HG02970 (cell line): ENCODE results near the gene COL24A1.
A peak's percentile ranks its signal among the peaks of the same experiment; 100 is the strongest.
"Not testable (repeated sequence)": the region's sequence is repeated elsewhere in the genome, so short reads cannot be mapped to it uniquely, and the experiment has no call there.

Experiments used
- ATAC-seq: cut with Tn5 transposase; IDR thresholded peaks from one replicate; pipeline ENCODE4 v1.9.1; 2021; ENCODE audit warnings: mild to moderate bottlenecking, moderate library complexity, moderate number of reproducible peaks; ENCODE audit not compliant: unreplicated experiment, low FRiP score

COL24A1 gene

DNA sequence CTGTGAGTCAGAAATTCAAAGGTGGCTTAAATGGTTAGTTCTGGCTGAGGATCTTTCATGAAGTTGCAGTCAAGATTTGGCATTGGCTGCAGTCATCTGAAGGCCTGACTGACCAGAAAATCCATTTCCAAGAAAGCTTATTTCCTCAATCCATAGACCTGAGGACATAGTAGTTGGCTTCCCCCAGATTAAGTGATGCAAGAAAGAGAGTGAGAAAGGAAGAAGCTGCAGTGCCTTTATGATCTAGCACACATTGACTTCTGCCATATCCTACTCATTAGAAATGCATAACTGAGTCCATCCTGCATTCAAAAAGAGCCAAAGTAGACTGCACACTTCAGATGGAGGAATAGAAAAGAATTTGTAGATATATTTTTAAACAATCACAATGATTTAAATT lies 222.6 kb downstream of the COL24A1 start:
- ATAC-seq = no peak

DNA sequence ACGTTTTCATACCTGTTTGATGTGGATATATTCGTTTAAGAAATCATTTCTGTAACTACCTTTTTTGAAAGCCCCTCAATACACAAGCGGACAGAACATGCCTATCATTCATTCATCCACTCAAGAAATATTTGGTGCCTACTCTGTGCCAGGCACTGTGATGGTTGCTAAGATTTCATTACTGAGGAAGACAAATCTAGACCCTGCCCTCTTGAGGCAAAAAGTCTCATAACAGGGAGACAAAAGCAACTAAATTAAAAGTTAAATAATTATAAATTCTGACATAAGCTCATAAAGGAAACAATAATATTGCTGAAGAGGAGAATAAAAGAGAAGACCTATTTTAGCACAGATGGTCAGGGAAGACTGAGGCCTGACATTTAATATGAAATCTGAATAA lies 244.8 kb downstream of the COL24A1 start:
- ATAC-seq = no peak

DNA sequence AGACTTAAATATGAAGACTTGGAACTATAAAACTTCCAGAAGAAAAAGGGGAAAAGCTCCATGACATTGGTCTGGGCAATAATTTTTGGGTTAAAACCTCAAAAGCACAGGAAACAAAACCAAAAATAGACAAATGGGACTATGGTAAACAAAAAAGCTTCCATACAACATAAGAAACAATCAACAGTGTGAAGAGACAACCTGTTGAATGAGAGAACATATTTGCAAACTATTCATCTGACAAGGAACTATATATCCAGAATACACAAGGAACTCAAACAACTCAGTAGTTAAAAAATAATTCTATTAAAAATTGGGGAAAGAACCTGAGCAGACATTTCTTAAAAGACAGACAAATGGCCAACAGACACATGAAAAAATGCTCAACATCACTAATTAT lies 255.7 kb downstream of the COL24A1 start:
- no peak for ATAC-seq

DNA sequence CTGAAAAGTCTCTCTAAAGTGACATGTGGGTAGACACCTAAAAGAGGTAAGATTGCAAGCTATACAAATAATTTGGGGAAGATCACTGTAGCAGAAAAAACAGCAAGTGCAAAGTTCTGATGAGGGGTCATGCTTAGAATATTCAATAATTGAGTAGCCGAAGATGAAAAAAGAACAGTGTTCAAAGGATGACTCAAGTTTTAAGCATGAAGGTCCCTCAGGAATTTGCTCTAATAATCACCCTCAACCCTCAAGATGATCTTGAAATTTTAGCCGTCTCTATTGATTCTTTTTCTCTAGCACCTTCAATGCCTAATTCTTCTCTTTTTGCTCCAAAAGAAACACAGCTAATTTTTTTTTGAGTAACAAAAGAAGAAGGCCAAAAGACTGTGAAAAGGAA lies 257.7 kb downstream of the COL24A1 start:
- ATAC-seq = no peak

DNA sequence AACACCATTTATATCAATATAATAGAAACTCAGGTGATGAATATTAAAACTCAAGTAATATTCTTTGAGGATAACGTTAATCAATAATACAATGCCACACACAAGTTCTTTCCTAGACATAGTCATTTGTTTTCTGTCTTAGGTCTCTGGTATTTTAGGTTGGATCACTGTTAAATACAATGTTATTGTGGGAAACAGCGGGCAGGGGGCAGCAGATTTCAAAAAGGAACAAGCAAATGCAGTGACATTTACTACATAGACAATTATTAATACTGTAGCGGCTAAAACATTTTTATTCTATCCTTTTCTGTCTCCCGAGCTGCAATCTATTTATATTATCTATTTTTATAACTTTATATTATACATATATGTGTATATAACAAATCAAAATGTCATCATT lies 261.9 kb downstream of the COL24A1 start:
- peak; percentile 60 for ATAC-seq

DNA sequence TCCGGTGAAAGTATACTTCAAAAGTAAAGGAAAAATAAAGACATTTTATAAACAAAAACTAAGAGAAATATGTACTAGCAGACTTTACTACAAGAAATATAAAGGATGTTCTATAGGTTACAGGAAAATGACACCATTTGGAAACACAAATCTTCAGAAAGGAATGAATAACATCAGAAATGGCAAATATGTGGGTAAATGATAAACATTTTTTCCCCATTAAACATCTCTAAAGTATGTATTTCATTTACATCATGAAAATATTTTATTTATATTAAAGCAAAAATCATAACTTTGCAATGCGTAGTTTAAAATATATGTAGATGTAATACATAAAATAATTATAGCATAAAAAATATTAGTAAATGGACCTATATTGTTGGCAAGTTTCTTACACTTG lies 264.2 kb downstream of the COL24A1 start:
- no peak for ATAC-seq

DNA sequence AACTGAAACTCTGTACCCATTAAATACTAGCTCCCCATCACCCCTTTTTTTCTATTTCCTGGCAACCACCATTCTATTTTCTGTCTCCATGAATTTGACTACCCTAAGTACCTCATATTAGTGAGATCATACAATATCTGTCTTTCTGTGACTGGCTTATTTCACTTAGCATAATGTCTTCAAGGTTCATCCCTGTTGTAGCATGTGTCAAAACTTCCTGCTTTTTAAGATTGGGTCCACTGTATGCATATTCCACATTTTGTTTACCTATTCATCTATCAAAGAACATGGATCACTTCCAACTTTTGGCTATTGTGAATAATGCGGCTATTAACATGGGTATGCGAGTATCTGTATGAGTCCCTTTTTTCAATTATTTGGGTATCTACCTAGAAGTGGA lies 266.7 kb downstream of the COL24A1 start:
- no peak for ATAC-seq

DNA sequence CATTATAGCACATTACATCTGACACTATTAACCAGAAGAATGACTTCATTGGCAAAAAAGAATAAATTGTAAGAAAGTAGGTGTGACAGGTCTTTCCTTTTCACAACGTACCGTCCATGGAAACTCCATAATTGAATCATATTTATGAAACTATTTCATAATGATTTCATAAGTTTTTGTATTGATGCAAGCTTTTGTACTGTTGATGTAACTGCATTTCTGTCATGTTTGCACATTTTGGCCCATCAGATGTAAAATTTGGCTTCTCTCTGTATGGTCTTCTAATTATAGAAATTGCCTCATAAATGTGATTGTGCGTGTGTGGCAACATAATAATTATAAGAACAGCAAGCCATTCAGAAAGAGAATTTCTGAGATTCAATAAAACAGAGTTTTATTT lies 267.7 kb downstream of the COL24A1 start:
- ATAC-seq = no peak

DNA sequence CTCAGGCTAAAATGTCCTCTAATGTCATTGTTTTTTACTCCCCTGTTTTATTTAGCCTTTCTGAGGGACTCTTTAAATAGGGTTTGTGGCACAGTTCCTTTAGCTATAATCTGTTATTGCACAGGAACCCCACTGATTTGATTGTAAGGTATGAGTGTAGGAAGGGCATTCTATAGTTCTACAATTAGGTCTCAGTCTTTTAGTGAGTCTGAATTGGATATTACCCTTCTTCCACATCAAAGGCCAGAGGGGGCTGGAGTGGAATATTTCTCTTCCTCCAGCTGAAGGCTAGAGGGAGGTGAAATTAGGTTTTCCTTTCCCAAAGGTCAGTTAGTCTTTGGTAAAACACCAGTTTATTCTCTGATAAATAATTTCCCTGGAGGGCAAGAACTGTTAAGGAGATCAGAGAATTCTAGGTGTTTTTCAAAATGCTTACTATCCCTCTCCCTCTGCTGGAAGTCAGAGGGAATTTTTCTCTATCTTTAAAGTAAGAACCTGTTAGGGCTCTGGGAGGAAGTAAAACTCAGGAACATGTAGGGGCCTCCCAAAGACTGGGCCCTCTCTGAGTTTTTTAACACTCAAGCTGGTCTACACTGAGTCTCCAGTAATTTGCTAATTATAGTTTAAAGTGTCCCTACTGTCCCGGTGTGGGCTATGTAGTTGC lies 272.1 kb downstream of the COL24A1 start:
- no peak for ATAC-seq

DNA sequence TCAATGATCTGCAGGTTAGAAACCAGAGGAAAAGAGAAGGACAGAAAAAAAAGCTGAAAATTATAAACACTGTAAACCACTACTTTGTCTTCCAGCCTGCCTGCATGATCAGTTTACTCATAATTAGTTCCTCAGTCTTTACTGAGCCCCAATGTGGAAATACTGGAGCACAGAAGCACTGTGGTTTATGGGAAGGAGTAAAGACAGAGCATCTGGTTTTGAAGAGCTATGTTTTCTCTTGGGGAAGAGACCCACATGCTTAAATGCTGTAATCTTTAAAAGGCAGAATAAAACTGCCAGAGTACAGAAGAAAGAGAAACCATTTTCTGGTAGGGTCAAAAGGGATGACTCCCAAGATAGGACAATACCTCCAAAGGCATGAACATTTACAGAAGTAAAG lies 289.4 kb downstream of the COL24A1 start:
- ATAC-seq = no peak

DNA sequence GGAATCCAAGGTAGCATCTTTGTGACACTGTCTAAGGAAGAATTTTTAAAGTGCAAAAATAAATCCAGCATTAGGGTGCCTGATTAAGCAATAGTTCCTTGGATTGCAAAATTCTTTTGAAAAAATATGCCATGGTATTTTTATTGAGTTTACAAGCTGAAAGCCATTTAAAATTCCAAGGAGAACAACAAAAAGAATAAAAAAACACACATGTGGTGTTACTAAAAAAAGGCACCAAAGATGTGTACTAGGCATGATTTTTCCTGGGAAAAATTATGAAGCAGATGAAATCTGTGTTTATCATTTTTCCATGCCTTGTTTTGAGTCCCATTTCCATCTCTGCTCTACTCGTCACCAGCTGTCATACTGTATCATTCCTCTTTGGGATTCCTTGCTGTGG lies 291.4 kb downstream of the COL24A1 start:
- ATAC-seq = no peak

DNA sequence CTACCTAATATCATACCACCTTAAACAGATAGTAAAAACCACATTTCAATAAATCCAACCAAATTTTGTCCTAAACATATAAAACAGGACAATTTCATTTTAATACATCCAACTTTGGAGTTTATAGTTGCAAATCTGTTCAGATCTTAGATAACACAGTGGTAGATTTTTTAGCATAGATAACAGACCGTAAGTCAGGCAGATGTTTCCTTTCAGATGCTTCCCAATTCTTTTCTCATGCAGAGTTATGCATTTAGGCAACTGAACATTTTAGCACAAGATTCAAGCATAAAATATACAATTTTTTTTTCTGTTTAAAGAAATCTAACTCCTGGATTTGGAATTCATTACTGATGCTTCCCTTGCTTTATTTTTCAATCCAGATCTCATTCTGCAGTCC lies 291.8 kb downstream of the COL24A1 start:
- ATAC-seq = no peak

DNA sequence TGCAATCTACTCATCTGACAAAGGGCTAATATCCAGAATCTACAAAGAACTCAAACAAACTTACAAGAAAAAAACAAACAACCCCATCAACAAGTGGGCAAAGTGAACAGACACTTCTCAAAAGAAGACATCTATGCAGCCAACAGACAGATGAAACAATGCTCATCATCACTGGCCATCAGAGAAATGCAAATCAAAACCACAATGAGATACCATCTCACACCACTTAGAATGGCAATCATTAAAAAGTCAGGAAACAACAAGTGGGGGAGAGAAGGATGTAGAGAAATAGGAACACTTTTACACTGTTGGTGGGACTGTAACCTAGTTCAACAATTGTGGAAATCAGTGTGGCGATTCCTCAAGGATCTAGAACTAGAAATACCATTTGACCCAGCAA lies 292.9 kb downstream of the COL24A1 start:
- not testable (repeated sequence) for ATAC-seq

DNA sequence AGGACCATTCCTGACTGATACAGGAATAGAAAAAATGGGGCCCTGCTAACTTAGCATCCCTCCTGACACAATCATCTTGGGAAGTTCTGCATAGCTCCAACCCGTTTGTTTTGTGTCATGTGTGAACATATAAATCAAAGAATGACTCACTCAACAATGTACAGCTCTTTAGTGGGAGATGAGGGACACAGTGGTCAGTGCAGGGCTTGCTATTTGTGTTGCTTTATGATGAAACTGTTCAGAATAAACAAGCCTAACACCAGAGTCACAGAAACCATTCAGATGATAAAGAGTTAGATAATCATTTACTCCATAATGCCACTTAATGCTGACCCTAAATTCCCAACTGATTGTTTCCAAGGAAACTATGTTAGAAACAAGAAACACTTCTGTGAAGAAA lies 294.1 kb downstream of the COL24A1 start:
- no peak for ATAC-seq

DNA sequence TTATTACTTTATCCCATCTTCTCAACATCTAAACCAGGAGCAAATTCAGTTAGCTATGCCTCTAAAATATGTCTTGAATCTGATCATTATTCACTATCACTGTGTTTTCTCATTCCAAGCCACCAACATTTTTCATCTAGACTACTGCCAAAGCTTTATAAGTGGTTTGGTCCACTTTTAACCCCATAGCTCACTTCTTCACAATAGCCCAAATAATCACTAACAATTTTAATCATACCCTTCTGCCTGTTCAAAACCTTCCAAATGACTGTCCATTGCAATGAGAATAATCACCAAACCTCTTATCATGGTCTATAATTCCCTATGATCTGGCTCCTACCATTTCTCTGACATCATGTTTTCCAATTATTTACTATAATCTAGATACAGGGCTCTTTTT lies 298.6 kb downstream of the COL24A1 start:
- no peak for ATAC-seq

DNA sequence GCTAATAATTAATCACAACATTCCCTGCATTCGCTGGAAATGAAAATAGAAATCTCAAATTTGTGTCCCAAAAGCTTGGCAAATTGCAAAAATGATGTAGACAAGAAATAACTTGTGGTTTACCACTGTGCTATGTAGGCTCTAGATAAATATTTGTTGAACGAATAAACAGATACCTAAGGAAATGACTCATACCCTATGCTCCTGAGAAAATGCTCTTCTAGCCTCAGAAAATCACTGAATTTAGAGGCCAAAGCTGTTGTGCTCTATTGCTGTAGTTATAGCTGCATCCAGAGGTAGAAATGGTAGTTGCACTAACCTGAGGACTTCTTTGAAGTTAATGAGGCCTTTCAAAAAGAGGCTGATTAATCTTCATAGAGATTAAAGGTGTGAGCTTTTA lies 306.3 kb downstream of the COL24A1 start:
- ATAC-seq = no peak

DNA sequence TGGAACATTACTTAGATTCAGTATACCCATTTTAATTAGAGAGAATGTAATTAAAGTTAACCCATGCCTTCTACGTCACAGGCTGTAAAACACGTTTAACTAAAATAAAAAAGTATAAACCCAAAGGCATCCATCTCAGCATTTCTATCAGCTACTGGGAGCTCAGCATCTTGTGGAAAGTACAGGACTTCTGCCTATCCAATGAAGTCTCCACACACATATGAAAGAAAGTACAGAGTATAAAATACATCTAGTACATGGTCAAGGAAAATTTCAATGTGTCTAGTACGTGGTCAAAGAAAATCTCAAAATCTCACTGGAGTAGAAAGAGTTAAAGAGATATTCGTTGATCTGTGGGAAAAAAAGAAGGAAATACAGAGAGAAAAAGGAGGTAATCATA lies 306.9 kb downstream of the COL24A1 start:
- no peak for ATAC-seq

DNA sequence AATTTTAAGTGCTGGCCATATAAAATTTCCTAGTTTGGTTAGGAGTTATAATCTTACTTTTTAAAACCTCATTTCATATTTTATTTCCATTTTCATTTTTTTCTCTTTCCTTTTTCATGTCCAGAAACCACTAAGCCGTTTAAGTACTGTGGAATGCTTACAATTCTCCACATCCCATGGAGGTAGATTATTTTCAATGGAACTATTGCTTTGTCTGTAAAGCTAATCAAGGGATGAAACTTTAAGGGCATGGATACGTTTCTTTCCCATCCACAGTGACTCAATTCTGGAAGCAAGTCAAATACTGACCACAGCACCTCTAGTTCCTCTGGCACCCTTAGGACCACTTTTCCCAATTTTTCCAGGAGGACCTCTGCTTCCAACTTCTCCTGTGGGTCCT lies 309.2 kb downstream of the COL24A1 start:
- ATAC-seq = no peak

DNA sequence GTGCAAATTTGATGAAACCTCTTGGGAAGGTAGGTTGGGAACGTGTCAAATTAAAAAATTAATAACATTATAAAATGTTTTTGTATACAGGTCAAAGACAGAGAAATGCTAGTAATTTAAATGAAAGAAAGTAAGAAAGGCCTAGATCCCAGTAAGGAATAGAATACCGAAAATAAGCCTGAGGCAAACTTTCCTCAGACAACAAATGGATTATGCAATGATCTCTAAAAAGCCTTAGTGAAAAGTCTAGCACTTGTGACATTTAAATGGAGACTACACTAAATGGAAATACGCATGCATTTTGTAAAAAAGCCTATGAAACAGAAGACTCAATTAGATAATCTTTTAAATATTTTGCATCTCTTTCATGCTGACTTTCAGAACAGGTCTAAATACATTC lies 309.9 kb downstream of the COL24A1 start:
- ATAC-seq = no peak

DNA sequence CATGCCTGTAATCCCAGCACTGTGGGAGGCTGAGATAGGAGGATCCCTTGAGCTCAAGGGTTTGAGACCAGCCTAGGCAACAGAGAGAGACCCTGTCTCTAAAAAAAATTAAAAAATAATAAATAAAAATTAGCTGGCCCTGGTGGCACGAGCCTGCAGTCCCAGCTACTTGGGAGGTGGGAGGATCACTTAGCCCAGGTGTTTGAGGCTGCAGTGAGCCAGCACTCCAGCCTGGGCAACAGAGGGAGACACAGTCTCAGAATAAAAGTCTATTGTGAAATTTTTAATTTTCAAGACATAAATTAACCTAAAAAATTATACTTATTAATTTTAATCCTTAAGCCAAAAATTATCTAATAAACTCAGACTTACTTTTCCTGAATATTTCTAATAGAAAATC lies 317.1 kb downstream of the COL24A1 start:
- no peak for ATAC-seq

DNA sequence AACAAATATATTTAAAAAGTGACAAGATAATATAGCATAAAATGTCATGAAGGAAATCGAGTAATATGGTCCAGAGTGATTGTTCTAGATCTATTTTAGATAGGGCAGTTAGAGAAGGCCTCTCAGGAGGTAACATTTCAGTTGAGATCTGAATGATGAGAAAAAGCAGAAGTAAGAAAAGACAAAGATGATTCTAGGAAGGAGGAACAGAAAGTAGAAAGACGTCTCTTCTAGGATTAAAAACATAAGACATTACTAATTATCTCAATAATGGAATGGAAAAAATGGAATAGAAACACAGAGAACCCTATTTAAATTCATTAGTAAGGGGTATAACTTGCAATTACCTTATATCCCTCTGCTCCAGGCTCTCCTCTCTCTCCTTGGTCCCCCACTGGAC lies 318.3 kb downstream of the COL24A1 start:
- ATAC-seq = peak; percentile 81

DNA sequence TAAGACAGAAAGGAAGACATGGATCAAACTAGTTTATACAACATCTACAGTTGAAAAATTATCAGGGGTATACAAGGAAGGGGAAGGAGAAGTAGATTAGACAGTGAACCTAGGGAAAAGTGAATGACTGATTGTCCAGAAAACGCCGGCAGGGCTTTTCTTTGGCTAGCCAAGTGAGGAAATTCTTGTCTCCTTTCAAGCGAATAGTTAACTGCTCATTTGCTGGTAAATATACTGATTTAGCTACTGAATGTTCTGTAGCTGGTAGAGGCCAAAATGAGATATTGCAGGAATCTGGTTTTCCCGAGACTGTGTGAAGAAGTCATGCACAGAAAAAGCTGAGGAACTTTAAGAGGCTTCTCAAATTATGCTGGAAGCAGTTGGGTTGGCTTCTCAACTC lies 319.8 kb downstream of the COL24A1 start:
- no peak for ATAC-seq

DNA sequence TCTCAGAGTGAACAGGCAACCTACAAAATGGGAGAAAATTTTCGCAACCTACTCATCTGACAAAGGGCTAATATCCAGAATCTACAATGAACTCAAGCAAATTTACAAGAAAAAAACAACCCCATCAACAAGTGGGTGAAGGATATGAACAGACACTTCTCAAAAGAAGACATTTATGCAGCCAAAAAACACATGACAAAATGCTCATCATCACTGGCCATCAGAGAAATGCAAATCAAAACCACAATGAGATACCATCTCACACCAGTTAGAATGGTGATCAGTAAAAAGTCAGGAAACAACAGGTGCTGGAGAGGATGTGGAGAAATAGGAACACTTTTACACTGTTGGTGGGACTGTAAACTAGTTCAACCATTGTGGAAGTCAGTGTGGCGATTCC lies 323.4 kb downstream of the COL24A1 start:
- not testable (repeated sequence) for ATAC-seq
